Testis (tissue), 2 donors: ENCODE data around the gene SLC37A1.

ENCODE experiments used
- CTCF ChIP-seq, 3 experiments: fragments of 450-650 bp in 2 of 3; fragments of 200-600 bp in 1 of 3; sonication (generic) in 1 of 3; IDR thresholded peaks; one replicate each; pipeline ENCODE4 v1.5.1; 2016 to 2019; ENCODE audit warnings: antibody characterized with exemption in 3 of 3, mild to moderate bottlenecking in 2 of 3, moderate library complexity in 1 of 3
- POLR2A ChIP-seq: fragments of 450-650 bp; IDR thresholded peaks from one replicate; pipeline ENCODE4 v1.6.1; 2017; ENCODE audit warnings: antibody characterized with exemption, mild to moderate bottlenecking, moderate library complexity

- TF ChIP-seq CTCF (IDR thresholded peaks at IDR 0.05), result no peak
- no peak for TF ChIP-seq POLR2A
Measured at GRCh38 chr21:42612390-42612789, 98.7 kb downstream of the SLC37A1 start.
